HG03342 (cell line): ENCODE data around the gene PARN.

Source experiments
- ATAC-seq: cut with Tn5 transposase; IDR thresholded peaks from one replicate; pipeline ENCODE4 v1.9.1; 2021; ENCODE audit warnings: mild to moderate bottlenecking, moderate library complexity; ENCODE audit not compliant: unreplicated experiment

Gene PARN

GRCh38 chr16:14500791-14501190 lies 129.3 kb downstream of the PARN start:
- ATAC-seq = no peak

GRCh38 chr16:14499110-14499509 lies 130.9 kb downstream of the PARN start:
- no peak for ATAC-seq

- no peak for ATAC-seq
Observed at GRCh38 chr16:14497245-14498082, 132.6 kb downstream of the PARN start.

GRCh38 chr16:14496786-14497185 lies 133.3 kb downstream of the PARN start:
- no peak for ATAC-seq

GRCh38 chr16:14496047-14496770 lies 133.9 kb downstream of the PARN start:
- ATAC-seq = no peak

- no peak for ATAC-seq
Observed at GRCh38 chr16:14495213-14496046, 134.6 kb downstream of the PARN start.

GRCh38 chr16:14494396-14494966 lies 135.6 kb downstream of the PARN start:
- no peak for ATAC-seq

GRCh38 chr16:14493791-14494190 lies 136.3 kb downstream of the PARN start:
- no peak for ATAC-seq

- no peak for ATAC-seq
Observed at GRCh38 chr16:14492614-14493013, 137.4 kb downstream of the PARN start.

- no peak for ATAC-seq
Observed at GRCh38 chr16:14491861-14492529, 138.1 kb downstream of the PARN start.

- no peak for ATAC-seq
Observed at GRCh38 chr16:14490235-14490634, 139.8 kb downstream of the PARN start.

- no peak for ATAC-seq
Observed at GRCh38 chr16:14489460-14489859, 140.6 kb downstream of the PARN start.

GRCh38 chr16:14487579-14487978 lies 142.5 kb downstream of the PARN start:
- no peak for ATAC-seq

GRCh38 chr16:14486520-14487303 lies 143.3 kb downstream of the PARN start:
- ATAC-seq = no peak

GRCh38 chr16:14485811-14486519 lies 144.1 kb downstream of the PARN start:
- no peak for ATAC-seq

- no peak for ATAC-seq
Observed at GRCh38 chr16:14485121-14485551, 144.9 kb downstream of the PARN start.

GRCh38 chr16:14483819-14484385 lies 146.2 kb downstream of the PARN start:
- ATAC-seq = no peak

GRCh38 chr16:14476183-14476582 lies 153.9 kb downstream of the PARN start:
- ATAC-seq = no peak
